ENCODE data around the gene IL20. TPM values are rescaled to one million over a fixed set of nuclear protein-coding genes. Genes with fewer than 3 reads are reported as not detected.

The IL20 gene
- total RNA-seq, 1 donor from 2014 or later: 0.53 TPM

DNA sequence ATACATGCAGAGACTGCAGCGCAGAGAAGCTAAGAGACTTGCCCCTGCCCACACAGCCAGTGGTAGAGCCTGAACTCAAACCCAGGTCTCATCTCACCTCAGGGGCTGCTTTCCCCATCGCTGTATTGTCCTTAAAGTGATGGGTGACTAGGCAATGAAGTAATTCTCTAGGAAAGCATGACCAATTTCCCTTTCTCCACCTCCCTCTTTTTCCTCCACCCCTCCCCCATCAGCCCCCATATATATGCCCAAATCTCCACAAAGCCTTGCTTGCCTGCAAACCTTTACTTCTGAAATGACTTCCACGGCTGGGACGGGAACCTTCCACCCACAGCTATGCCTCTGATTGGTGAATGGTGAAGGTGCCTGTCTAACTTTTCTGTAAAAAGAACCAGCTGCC, 31.8 kb downstream of the IL20 start, which contains the start of gene IL24:
TSS of gene IL24 (plus strand) at position 269 of the 400 bp plus-strand sequence. CDS start 390 bp downstream, outside the sequence.
- TF ChIP-seq, protein P1, sequence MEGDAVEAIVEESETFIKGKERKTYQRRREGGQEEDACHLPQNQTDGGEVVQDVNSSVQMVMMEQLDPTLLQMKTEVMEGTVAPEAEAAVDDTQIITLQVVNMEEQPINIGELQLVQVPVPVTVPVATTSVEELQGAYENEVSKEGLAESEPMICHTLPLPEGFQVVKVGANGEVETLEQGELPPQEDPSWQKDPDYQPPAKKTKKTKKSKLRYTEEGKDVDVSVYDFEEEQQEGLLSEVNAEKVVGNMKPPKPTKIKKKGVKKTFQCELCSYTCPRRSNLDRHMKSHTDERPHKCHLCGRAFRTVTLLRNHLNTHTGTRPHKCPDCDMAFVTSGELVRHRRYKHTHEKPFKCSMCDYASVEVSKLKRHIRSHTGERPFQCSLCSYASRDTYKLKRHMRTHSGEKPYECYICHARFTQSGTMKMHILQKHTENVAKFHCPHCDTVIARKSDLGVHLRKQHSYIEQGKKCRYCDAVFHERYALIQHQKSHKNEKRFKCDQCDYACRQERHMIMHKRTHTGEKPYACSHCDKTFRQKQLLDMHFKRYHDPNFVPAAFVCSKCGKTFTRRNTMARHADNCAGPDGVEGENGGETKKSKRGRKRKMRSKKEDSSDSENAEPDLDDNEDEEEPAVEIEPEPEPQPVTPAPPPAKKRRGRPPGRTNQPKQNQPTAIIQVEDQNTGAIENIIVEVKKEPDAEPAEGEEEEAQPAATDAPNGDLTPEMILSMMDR (IDR thresholded peaks at IDR 0.05; ENCODE audit: insufficient read depth, low read length, severe bottlenecking): no peak
- Histone ChIP-seq H3K27me3 (ENCODE audit: control insufficient read depth, insufficient read depth, low read length) (no peaks in the 10 kb centered on the region), H3K36me3 (ENCODE audit: control insufficient read depth, insufficient read depth, low read length) (no peaks in the 10 kb centered on the region), H3K4me3 (ENCODE audit: low read depth, low read length) (no peak within 1 kb of the TSS)
- FAIRE-seq (no peak), DNase-seq (ENCODE audit: low read depth) (peak; percentile 61)

DNA sequence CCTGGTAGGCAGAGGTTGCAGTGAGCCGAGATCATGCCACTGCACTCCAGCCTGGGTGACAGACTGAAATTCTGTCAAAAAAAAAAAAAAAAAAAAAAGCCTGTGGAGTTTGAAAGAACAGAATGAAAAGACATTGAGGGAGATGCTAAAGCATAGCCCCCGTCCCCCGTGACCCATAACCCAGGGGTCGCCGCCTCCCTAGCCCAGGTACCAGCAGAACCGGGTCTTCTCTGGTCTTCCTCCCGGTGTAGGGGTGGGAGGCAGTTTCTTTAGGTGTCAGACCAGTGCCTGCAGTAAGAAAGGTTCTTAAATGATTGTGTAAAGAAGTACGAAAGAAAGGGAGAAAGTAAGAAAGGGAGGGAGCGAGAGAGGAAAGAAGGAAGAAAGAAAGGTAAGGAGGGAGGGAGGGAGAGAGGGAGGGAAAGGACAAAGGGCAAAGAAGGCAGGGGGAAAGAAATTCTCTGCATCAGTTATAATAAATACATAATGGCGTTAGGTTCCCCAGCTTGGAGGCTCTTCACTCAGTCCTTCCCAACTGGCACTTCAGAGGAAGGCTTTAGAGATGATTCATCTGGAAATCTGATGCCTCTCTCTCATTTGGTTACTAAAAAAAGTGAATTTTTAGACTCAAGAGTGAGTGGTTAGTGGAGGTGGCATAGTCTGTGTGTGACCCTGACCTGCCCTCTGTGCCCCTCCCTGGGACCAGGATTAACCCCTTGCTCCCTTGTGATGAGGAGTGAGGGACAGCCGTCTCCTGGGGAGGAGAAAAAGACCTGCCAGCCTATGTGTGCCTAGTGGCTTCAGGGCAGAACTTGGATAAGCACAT, 32.9 kb downstream of the IL20 start:
- Histone ChIP-seq H3K4me3 (ENCODE audit: low read depth, low read length) (no peak overlapping the region), H3K27me3 (ENCODE audit: control insufficient read depth, insufficient read depth, low read length) (no peaks in the 10 kb centered on the region), H3K36me3 (ENCODE audit: control insufficient read depth, insufficient read depth, low read length) (no peaks in the 10 kb centered on the region)
- TF ChIP-seq, protein P1 (IDR thresholded peaks at IDR 0.05; ENCODE audit: insufficient read depth, low read length, severe bottlenecking): no peak
- DNase-seq (ENCODE audit: low read depth): peak; percentile 79
- no peak for FAIRE-seq

DNA sequence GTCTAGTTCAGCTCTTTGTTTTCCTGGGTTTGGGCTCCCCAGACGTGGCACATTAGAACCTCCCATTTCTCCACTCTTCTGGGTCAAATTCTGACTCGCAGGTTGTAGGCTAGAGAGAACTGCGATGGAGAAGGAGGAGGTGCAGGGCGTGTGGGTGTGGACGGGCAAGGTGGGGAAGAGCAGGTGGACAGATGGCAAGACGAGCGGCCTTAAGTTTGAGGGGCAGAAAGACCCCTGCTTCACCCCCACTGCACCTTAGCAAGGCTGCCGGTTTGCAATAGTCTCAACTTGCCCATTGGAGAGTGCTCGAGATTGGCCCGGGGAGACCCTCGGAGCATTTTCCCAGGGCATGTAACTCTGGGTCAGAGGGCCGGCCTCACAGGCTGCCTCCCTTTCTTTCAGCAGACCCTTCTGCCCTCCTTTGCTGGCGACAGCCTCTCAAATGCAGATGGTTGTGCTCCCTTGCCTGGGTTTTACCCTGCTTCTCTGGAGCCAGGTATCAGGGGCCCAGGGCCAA, 33.5 kb downstream of the IL20 start:
- FAIRE-seq: no peak

DNA sequence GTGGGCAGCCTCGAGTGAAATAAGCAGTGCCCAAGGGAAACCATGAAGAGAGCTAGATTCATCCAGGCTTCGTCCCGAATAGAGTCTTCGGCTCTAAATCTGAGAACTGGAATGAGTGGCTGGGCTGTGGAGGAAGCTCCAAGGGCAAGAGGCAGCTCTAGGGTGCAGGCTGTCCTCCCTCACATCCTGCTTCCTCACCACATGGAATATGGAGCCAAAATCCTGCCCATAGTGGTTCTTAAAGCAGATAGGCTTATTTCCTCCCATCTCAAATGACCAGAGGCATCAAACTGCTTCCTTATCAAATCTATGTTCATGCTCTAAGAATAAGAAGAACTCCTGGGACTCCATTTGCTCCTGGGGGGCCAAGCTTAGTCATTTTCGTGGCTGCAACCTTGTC, 34.3 kb downstream of the IL20 start:
- DNase-seq (ENCODE audit: low read depth) (no peak), FAIRE-seq (no peak)
- Histone ChIP-seq H3K4me3 (ENCODE audit: low read depth, low read length) (no peak overlapping the region), H3K36me3 (ENCODE audit: control insufficient read depth, insufficient read depth, low read length) (peaks cover 1% of the 10 kb centered on the region), H3K27me3 (ENCODE audit: control insufficient read depth, insufficient read depth, low read length) (no peaks in the 10 kb centered on the region)
- TF ChIP-seq, protein P1 (IDR thresholded peaks at IDR 0.05; ENCODE audit: insufficient read depth, low read length, severe bottlenecking): no peak

More for the DNA sequence above, 33.5 kb downstream of the IL20 start:
- DNase-seq (ENCODE audit: low read depth): no peak
- Histone ChIP-seq H3K27me3 (ENCODE audit: control insufficient read depth, insufficient read depth, low read length) (no peaks in the 10 kb centered on the region), H3K36me3 (ENCODE audit: control insufficient read depth, insufficient read depth, low read length) (no peaks in the 10 kb centered on the region), H3K4me3 (ENCODE audit: low read depth, low read length) (no peak overlapping the region)
- TF ChIP-seq, protein P1 (IDR thresholded peaks at IDR 0.05; ENCODE audit: insufficient read depth, low read length, severe bottlenecking): no peak

DNA sequence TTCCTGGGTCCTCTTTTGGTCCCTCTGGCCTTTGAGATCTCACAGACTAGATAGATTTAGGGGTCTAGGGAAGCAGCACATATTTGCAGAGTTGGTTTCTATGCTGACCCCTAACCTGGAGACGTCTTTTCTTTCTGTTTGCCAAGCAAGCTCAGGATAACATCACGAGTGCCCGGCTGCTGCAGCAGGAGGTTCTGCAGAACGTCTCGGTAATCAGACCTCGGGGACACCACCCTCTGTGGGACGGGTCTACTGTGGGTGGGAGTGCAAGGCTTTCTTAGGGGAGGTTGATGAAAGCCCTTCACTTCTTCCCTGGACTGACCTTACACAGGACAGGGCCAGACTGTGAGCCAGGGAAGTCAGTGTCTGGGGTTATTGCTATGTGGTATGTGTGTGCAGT, 34.7 kb downstream of the IL20 start:
- TF ChIP-seq, protein P1 (IDR thresholded peaks at IDR 0.05; ENCODE audit: insufficient read depth, low read length, severe bottlenecking): no peak
- no peak overlapping the region for H3K4me3 ChIP-seq (ENCODE audit: low read depth, low read length)
- no peak for DNase-seq (ENCODE audit: low read depth)
- H3K36me3 ChIP-seq (ENCODE audit: control insufficient read depth, insufficient read depth, low read length): peaks cover 1% of the 10 kb centered on the region
- H3K27me3 ChIP-seq (ENCODE audit: control insufficient read depth, insufficient read depth, low read length): no peaks in the 10 kb centered on the region
- no peak for FAIRE-seq
